Mesendoderm (in vitro differentiated cells): ENCODE measurements around the gene TNFRSF9.

ENCODE experiments used
- DNase-seq: peaks from one replicate; pipeline ENCODE4 v3.0.0; 2013
- H2AK5ac ChIP-seq: 2 replicates; pipeline ENCODE4 v1.6.1; 2013; ENCODE audit warnings: low read length, inconsistent platforms
- H2BK120ac ChIP-seq: 2 replicates; pipeline ENCODE4 v1.6.1; 2013; ENCODE audit warnings: low read depth, mild to moderate bottlenecking, low read length, moderate library complexity, mixed read lengths
- H2BK15ac ChIP-seq: replicated peaks from 2 replicates; pipeline ENCODE4 v1.6.1; 2013; ENCODE audit warnings: low read depth, mild to moderate bottlenecking, moderate library complexity
- H2BK5ac ChIP-seq: 2 replicates; pipeline ENCODE4 v1.6.1; 2013; ENCODE audit warnings: low read length, inconsistent platforms
- H3K18ac ChIP-seq: 2 replicates; pipeline ENCODE4 v1.6.1; 2013; ENCODE audit warnings: mild to moderate bottlenecking, low read length, mixed read lengths
- H3K23ac ChIP-seq: one replicate; pipeline ENCODE4 v1.6.1; 2013; ENCODE audit warnings: low read length
- H3K27ac ChIP-seq: 2 replicates; pipeline ENCODE4 v1.5.1; 2013; ENCODE audit warnings: low read depth, mild to moderate bottlenecking, inconsistent platforms, low read length, moderate library complexity
- H3K27me3 ChIP-seq: 2 replicates; pipeline ENCODE4 v1.6.1; 2013; ENCODE audit warnings: low read length, control low read depth, mild to moderate bottlenecking, inconsistent platforms; ENCODE audit not compliant: insufficient read depth, poor library complexity
- H3K36me3 ChIP-seq: 2 replicates; pipeline ENCODE4 v1.6.1; 2013; ENCODE audit warnings: low read length, inconsistent platforms; ENCODE audit not compliant: control insufficient read depth, insufficient read depth
- H3K4ac ChIP-seq: one replicate; pipeline ENCODE4 v1.6.1; 2013; ENCODE audit warnings: low read depth, mild to moderate bottlenecking, low read length, moderate library complexity
- H3K4me1 ChIP-seq: 2 replicates; pipeline ENCODE4 v1.6.1; 2013; ENCODE audit warnings: low read depth, low read length, inconsistent platforms; ENCODE audit not compliant: control insufficient read depth
- H3K4me2 ChIP-seq: 2 replicates; pipeline ENCODE4 v1.6.1; 2013; ENCODE audit warnings: low read length
- H3K4me3 ChIP-seq: 2 replicates; pipeline ENCODE4 v1.5.1; 2013; ENCODE audit warnings: mild to moderate bottlenecking, low read length
- H3K56ac ChIP-seq: one replicate; pipeline ENCODE4 v1.6.1; 2013; ENCODE audit warnings: low read length
- H3K79me1 ChIP-seq: 2 replicates; pipeline ENCODE4 v1.6.1; 2013; ENCODE audit warnings: low read length, inconsistent platforms
- H3K79me2 ChIP-seq: 2 replicates; pipeline ENCODE4 v1.6.1; 2013; ENCODE audit warnings: mild to moderate bottlenecking, low read length; ENCODE audit not compliant: control insufficient read depth, insufficient read depth
- H3K9ac ChIP-seq: 2 replicates; pipeline ENCODE4 v1.6.1; 2013; ENCODE audit warnings: low read length, inconsistent platforms
- H4K5ac ChIP-seq: one replicate; pipeline ENCODE4 v1.6.1; 2013; ENCODE audit warnings: low read length
- H4K8ac ChIP-seq: one replicate; pipeline ENCODE4 v1.6.1; 2013; ENCODE audit warnings: low read depth, mild to moderate bottlenecking, control low read depth, low read length, moderate library complexity
- WGBS: extraction: QIAGEN DNeasy Blood & Tissue Kit; methylation state at CpG from one replicate; pipeline ENCODE4 v1.1.7; 2013; ENCODE audit warnings: low lambda C conversion rate, missing lambda C conversion rate; ENCODE audit not compliant: insufficient coverage; ENCODE audit errors: extremely low coverage; 5-methylcytosine and 5-hydroxymethylcytosine counted together

Gene TNFRSF9

GRCh38 chr1:7984811-7985210 lies 44.2 kb upstream of the TNFRSF9 start:
- Histone ChIP-seq H3K36me3 (peaks cover 12% of the 10 kb centered on the region), H2BK5ac (no peak overlapping the region), H3K18ac (no peak overlapping the region), H3K79me1 (peaks cover 2% of the 10 kb centered on the region), H2BK120ac (no peak overlapping the region), H3K4me2 (no peak overlapping the region), H3K23ac (no peak overlapping the region), H3K4me3 (no peak overlapping the region), H3K27ac (no peak overlapping the region), H3K56ac (no peak overlapping the region), H3K4me1 (peaks cover 2% of the 10 kb centered on the region), H2BK15ac (no peak overlapping the region), H4K5ac (no peak overlapping the region), H3K9ac (no peak overlapping the region), H4K8ac (no peak overlapping the region), H3K27me3 (no peaks in the 10 kb centered on the region), H3K79me2 (no peaks in the 10 kb centered on the region), H3K4ac (no peak overlapping the region), H2AK5ac (no peak overlapping the region)
- no peak for DNase-seq
- WGBS: no CpG with 5 or more reads among the region's 15 CpGs

- no peak overlapping the region for H3K4me2 ChIP-seq
- no peak overlapping the region for H2BK15ac ChIP-seq
- H3K79me2 ChIP-seq: no peaks in the 10 kb centered on the region
- no peak overlapping the region for H4K8ac ChIP-seq
- H2BK5ac ChIP-seq: no peak overlapping the region
- peaks cover 12% of the 10 kb centered on the region for H3K36me3 ChIP-seq
- no peak overlapping the region for H3K4me3 ChIP-seq
- no peak overlapping the region for H3K23ac ChIP-seq
- no peak overlapping the region for H3K18ac ChIP-seq
- no peak overlapping the region for H4K5ac ChIP-seq
- WGBS: no CpG with 5 or more reads among the region's 15 CpGs
- H3K4me1 ChIP-seq: no peaks in the 10 kb centered on the region
- no peak overlapping the region for H3K56ac ChIP-seq
- no peak for DNase-seq
- H3K27ac ChIP-seq: no peak overlapping the region
- H2BK120ac ChIP-seq: no peak overlapping the region
- H3K27me3 ChIP-seq: no peaks in the 10 kb centered on the region
- no peak overlapping the region for H3K4ac ChIP-seq
- peaks cover 2% of the 10 kb centered on the region for H3K79me1 ChIP-seq
- no peak overlapping the region for H2AK5ac ChIP-seq
- H3K9ac ChIP-seq: no peak overlapping the region
Observed at GRCh38 chr1:7983086-7983778, 42.6 kb upstream of the TNFRSF9 start.

- Histone ChIP-seq H3K4me2 (no peak overlapping the region), H3K4ac (no peak overlapping the region), H2BK5ac (no peak overlapping the region), H3K18ac (no peak overlapping the region), H3K4me3 (no peak overlapping the region), H3K36me3 (peaks cover 10% of the 10 kb centered on the region), H2BK15ac (no peak overlapping the region), H3K79me2 (peaks cover 2% of the 10 kb centered on the region), H3K9ac (no peak overlapping the region), H3K4me1 (no peaks in the 10 kb centered on the region), H3K27ac (no peak overlapping the region), H3K27me3 (no peaks in the 10 kb centered on the region), H3K56ac (no peak overlapping the region), H4K5ac (no peak overlapping the region), H3K79me1 (peaks cover 4% of the 10 kb centered on the region), H4K8ac (no peak overlapping the region), H3K23ac (no peak overlapping the region), H2AK5ac (no peak overlapping the region), H2BK120ac (no peak overlapping the region)
- DNase-seq: no peak
- WGBS: no CpG with 5 or more reads among the region's 7 CpGs
Observed at GRCh38 chr1:7980984-7981383, 40.3 kb upstream of the TNFRSF9 start.

- no peaks in the 10 kb centered on the region for H3K4me1 ChIP-seq
- H3K18ac ChIP-seq: no peak overlapping the region
- H3K4me2 ChIP-seq: no peak overlapping the region
- no peak overlapping the region for H2BK15ac ChIP-seq
- WGBS: 100% methylated on average over 1 of the region's 8 CpGs
- no peak overlapping the region for H3K4me3 ChIP-seq
- peaks cover 15% of the 10 kb centered on the region for H3K36me3 ChIP-seq
- peaks cover 2% of the 10 kb centered on the region for H3K79me1 ChIP-seq
- no peaks in the 10 kb centered on the region for H3K27me3 ChIP-seq
- peak; percentile 91 for DNase-seq
- H3K56ac ChIP-seq: no peak overlapping the region
- H2BK120ac ChIP-seq: no peak overlapping the region
- no peak overlapping the region for H3K27ac ChIP-seq
- H4K5ac ChIP-seq: no peak overlapping the region
- H3K23ac ChIP-seq: no peak overlapping the region
- H4K8ac ChIP-seq: no peak overlapping the region
- H3K9ac ChIP-seq: no peak overlapping the region
- H3K79me2 ChIP-seq: peaks cover 6% of the 10 kb centered on the region
- H3K4ac ChIP-seq: no peak overlapping the region
- no peak overlapping the region for H2AK5ac ChIP-seq
- H2BK5ac ChIP-seq: no peak overlapping the region
Observed at GRCh38 chr1:7975212-7975865, 34.7 kb upstream of the TNFRSF9 start.

- H3K79me1 ChIP-seq: peaks cover 2% of the 10 kb centered on the region
- H3K4me1 ChIP-seq: no peaks in the 10 kb centered on the region
- H3K79me2 ChIP-seq: peaks cover 6% of the 10 kb centered on the region
- no peak overlapping the region for H4K8ac ChIP-seq
- no peak overlapping the region for H3K4me2 ChIP-seq
- DNase-seq: no peak
- no peak overlapping the region for H4K5ac ChIP-seq
- peaks cover 18% of the 10 kb centered on the region for H3K36me3 ChIP-seq
- no peak overlapping the region for H2BK5ac ChIP-seq
- WGBS: no CpG with 5 or more reads among the region's 2 CpGs
- no peak overlapping the region for H2BK120ac ChIP-seq
- H3K18ac ChIP-seq: no peak overlapping the region
- no peak overlapping the region for H3K56ac ChIP-seq
- H3K4me3 ChIP-seq: no peak overlapping the region
- no peak overlapping the region for H2BK15ac ChIP-seq
- no peak overlapping the region for H3K23ac ChIP-seq
- H3K9ac ChIP-seq: no peak overlapping the region
- H3K4ac ChIP-seq: no peak overlapping the region
- no peaks in the 10 kb centered on the region for H3K27me3 ChIP-seq
- H3K27ac ChIP-seq: no peak overlapping the region
- H2AK5ac ChIP-seq: no peak overlapping the region
Observed at GRCh38 chr1:7973086-7973485, 32.4 kb upstream of the TNFRSF9 start.
